Stimulated activated CD4-positive, alpha-beta T cell treated with anti-CD3 and anti-CD28 coated beads, Interleukin-4, amount 100 ng/mL, for 48 hours (primary cell): Measurements from ENCODE around the gene RBCK1.

Source experiments
- DNase-seq, 2 donors: peaks; one replicate each; pipeline ENCODE4 v3.0.0-alpha.2; 2020; ENCODE audit warnings: low read depth in 2 of 2

Gene RBCK1

GRCh38 chr20:399182-399707 lies 8.9 kb upstream of the RBCK1 start:
- no peak for DNase-seq

DNA sequence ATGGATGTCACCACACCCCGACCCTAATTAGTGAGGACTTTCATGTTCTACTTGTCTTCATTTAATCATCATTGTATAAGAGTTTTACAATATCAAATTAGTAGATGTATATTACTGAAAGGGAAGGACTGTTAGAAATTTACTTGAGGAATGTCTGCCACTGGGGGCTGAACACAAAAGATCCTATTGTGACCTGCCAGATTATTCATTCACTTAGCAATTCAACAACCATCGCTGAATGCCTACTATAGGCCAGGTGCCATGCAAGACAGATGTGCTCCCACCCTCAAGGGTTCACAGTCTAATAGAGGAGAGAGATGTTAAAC lies 8.0 kb upstream of the RBCK1 start:
- no peak for DNase-seq

- no peak for DNase-seq
Measured at GRCh38 chr20:400454-401275, 7.4 kb upstream of the RBCK1 start.

DNA sequence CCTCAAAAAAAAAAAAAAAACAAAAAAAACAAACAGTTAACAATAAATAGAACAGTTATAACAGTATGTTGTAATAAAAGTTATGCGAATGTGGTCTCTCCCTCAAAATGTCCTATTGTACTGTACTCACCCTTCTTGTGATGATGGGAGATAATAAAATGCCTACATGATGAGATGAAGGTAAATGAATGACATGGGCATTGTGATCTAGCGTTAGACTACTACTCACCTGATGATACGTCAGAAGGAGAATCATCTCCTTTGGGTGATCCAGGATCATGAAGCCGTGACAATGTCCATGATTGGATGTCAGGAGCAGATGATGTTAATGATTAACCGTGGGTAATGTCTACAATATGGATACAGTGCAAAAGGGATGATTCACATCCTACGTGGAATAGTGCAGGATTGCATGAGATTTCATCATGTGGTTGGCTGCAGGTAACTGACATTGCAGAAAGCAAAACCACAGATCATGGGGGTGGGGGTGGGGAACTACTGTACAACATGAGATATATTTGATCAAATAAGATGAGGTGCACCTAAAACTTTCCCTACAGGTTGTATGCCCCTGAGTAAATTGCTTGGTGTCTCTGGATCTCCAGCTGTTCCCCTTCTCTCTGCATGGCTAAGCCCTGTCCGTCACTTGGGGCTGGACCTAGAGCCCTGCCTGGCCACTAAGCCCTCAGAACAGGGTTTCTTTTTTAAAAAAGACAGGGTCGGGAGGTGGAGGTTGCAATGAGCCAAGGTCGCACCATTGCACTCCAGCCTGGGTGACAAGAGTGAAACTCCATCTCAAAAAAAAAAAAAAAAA lies 6.2 kb upstream of the RBCK1 start:
- no peak for DNase-seq

DNA sequence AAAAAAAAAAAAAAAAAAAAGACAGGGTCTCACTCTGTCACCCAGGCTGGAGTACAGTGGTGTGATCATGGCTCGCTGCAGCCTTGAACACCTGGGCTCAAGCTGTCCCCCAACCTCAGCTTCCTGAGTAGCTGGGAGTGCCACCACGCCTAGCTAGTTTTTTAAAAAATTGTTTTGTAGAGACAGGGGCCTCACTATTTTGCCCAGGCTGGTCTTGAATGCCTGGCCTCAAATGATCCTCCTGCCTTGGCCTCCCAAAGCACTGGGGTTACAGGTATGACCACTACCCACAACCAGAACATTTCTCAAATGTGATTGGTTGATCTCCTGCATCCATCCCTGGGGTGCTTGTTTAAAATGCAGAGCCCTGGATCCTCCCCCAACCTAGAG lies 5.6 kb upstream of the RBCK1 start:
- no peak for DNase-seq

GRCh38 chr20:402898-403581 lies 5.1 kb upstream of the RBCK1 start:
- DNase-seq = no peak

DNA sequence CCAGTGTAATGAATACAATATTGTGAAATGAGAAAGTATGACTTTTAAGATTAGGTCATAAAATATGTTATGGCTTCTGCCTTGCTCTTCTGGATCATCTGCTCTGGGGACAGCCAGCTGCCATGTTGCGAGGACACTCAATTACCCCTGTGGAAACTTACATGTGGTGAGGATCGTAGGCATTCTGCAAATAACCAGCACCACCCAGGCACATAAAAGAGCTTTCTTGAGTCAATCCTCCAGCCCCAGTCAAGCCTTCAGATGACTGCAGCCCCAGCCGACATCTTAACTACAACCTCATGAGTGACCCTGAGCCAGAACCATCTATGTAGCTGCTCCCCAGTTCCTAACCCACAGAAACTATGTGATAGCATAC lies 4.5 kb upstream of the RBCK1 start:
- no peak for DNase-seq

DNA sequence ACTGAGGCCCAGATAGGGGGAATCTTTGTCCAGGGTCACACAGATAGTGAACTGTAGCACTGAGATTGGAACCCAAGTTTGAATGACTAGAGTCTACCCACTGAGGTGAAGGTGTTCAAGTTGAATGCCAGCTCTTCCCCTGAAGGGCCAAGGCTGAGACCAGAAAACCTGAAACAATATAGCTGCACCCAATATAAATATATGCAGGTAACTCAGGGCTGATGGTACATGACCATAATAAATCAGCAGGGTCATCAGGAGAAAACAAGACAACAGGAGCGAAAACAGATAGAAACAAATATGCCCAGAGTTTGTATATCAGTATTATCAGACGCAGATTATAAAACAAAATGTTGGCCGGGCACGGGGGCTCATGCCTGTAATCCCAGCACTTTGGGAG lies 4.0 kb upstream of the RBCK1 start:
- no peak for DNase-seq

- no peak for DNase-seq
Measured at GRCh38 chr20:406200-407132, 1.6 kb upstream of the RBCK1 start.

DNA sequence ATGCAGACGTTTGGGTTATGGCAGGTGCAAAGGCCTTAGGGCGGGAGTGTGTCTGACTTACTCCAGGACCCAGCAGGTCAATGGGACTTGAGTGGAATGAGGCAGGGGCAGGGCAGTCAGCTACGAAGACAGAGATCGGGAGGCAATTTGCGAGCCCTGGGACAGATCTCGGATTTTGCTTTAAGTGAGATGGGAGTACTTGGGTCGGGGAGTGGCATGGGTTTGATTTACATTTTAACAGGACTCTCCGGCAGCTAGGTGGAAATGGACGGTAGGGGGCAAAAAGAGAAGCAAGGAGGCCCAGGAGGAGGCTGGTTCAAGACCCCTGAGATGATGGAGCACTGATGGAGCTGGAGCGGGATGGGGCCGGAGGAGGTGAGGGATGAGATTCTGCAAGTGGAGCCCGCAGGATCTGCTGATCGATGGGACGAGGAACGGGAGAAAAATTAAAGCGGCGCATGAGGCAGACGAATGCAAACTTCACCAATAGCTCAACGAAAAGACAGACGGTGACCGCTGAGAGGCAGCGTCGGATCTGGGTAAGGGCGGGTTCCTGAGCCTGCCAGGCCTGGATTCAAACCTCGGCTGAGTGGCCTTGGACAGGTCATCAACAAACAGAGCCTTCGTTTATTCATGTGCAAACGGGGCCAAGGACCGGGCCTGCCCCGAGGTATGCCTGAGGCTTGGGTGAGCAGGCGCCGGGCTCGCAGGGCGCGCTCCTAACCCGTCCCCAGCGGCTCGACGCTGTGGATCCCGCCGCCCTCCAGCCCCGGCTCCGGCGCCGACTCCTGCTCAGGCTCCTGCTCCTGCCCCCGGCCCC lies 756 bp upstream of the RBCK1 start:
- peak; percentile 52 to 67 for DNase-seq

DNA sequence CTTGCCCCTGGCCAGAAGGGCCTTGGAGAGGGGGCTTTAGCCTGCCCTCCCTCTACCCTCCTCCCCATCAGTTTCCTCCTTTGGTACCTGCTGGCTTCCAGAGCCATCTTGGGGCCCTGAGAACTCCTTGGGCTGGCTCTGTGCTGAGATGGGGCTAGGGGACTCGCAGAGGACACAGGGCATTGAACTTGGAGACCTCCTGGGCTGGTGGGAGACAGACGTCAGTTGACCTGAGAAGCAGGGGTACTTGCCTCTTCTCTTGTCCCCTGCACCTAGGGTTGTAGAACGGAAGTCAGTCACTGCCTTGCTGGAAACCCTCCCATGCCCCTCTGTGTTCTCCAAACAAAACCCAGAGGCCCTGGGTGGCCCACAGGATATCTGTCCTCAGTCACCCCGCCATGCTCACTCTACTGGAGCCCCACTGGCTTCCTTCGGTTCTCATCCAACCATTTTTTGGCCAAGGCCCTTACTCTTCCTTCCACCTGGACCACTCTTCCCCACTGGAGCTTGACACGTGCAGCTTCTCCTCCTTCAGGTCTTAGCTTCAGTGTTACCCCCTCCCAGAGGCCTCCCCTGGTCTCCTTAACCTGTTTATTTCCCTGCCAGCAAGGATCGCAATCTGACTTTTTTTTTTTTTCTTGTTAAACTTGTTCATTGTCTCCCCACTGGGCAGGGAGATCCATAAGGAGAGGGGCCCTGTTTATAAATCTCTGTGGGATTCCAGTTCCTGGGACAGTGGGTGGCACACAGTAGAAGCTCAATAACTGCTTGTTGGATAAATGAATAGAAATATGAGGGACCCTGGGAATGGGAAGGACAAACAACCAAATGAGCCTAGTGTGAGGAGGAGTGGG lies 971 bp downstream of the RBCK1 start:
- no peak for DNase-seq

GRCh38 chr20:409697-410559 lies 1.8 kb downstream of the RBCK1 start:
- no peak for DNase-seq

DNA sequence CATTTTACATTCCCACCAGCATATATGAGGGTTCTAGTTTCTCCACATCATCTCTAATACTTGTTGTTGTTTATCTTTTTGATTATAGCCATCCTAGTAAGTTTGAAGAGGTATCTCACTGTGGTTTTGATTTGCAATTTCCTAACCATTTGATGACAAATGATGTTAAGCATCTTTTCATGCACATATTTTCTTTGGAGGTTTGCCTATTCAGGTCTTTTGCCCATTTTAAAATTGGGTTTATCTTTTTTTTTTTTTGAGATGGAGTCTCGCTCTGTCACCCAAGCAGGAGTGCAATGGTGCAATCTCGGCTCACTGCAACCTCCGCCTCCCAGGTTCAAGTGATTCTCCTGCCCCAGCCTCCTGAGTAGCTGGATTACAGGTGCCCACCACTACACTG lies 4.0 kb downstream of the RBCK1 start:
- no peak for DNase-seq

DNA sequence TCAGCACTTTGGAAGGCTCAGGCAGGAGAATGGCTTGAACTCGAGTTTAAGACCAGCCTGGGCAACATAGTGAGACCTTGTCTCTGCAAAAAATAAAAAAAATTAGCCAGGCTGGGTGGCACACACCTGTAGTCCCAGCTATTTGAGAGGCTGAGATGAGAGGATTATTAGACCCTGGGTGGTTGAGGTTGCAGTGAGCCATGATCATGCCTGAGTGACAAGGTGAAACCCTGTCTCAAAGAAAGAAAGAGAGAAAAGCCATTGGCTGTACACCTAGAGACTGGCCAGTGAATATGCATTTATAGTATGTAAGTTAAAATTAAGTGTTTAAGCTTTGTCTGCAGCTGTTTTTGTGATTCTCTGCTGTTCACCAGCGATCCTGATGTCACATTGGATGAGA lies 6.1 kb downstream of the RBCK1 start:
- no peak for DNase-seq

DNA sequence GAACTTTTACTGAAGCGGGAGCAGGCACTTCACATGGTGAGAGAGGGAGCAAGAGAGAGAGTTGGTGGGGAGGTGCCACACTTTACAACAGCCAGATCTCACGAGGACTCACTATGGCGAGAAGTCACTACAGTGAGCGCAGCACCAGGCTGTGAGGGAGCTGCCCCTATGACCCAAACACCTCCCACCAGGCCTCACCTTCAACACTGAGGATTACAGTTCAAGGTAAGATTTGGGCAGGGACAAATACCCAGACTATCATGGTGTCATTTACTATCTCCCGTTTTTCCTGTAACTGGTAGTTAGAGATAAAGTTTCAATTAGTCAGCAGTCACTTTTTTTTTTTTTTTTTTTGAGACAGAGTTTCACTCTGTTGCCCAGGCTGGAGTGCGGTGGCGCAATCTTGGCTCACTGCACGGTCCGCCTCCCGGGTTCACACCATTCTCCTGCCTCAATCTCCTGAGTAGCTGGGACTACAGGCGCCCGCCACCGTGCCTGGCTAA lies 7.8 kb downstream of the RBCK1 start:
- no peak for DNase-seq

DNA sequence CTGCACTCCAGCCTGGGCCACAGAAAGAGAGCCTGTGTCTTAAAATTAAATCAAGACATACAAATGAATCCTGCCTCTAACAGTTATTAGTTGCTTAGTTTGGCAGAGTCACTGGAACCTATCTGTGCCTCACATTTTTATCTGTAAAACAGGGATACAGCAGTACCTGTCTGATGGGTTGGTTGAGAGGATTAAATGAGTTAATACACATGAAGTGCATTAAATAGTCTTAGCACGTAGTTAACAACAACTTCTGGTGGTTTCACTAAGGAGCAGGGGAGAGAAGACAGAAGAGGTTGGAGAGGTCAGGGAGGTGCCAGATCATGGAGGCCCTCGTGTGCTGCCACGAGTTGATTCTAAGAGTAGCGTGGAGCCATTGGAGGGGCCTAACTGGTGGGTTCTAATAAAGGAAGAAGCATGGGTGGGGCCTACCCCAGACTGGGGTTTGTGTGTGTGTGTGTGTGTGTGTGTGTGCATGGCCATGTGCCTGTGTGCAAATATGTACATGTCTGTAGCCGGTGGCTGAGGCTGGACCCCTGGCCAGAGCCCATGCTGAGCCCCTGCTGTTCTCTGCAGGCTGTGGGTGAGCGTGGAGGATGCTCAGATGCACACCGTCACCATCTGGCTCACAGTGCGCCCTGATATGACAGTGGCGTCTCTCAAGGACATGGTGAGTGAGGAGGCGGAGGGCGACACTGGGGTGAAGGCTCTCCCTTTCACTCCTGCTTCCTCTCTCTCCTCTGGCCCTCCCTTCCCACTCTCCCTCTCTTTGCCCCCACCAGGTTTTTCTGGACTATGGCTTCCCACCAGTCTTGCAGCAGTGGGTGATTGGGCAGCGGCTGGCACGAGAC lies 9.1 kb downstream of the RBCK1 start:
- DNase-seq = no peak

DNA sequence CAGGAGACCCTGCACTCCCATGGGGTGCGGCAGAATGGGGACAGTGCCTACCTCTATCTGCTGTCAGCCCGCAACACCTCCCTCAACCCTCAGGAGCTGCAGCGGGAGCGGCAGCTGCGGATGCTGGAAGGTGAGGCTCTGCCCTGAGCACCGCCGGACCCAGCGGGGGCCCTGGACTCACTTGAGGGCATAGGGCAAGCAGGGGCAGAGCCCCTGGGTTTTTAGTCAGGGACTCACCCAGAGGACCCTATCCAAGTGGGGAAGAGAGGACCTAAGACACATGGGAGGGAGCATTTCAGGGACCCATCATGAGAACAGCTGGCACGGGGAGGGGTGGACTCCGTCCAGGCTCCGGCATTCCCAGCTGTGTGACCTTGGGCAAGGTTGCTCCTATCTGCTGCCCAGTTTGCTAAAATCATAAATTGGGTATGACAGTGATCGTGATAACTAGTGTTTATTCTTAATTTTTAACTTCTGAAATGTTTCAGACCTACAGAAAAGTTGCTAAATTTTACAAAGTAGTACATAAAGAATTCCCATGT lies 9.8 kb downstream of the RBCK1 start:
- no peak for DNase-seq
